DOHH2 (cell line): Measurements from ENCODE around the gene MTNR1B.

Experiments used
- H3F3A ChIP-seq: fragments of 200-600 bp; sonication (generic), shearing (Covaris generic); 2 replicates; pipeline ENCODE4 v1.6.0; 2016; ENCODE audit warnings: antibody characterized with exemption, mild to moderate bottlenecking; ENCODE audit not compliant: control insufficient read depth, insufficient read depth
- H3K27ac ChIP-seq: fragments of 200-600 bp; sonication (generic); 2 replicates; pipeline ENCODE4 v1.5.1; 2014; ENCODE audit warnings: low read depth, mild to moderate bottlenecking, low read length, moderate library complexity
- H3K27me3 ChIP-seq: fragments of 200-600 bp; sonication (generic); 2 replicates; pipeline ENCODE4 v1.6.1; 2014; ENCODE audit warnings: mild to moderate bottlenecking, low read length, mixed read lengths; ENCODE audit not compliant: control insufficient read depth
- H3K36me3 ChIP-seq: fragments of 200-600 bp; sonication (generic); 2 replicates; pipeline ENCODE4 v1.6.1; 2014; ENCODE audit warnings: mild to moderate bottlenecking, low read length, moderate library complexity, mixed read lengths; ENCODE audit not compliant: control insufficient read depth
- H3K4me1 ChIP-seq: fragments of 200-600 bp; sonication (generic); 2 replicates; pipeline ENCODE4 v1.6.1; 2014; ENCODE audit warnings: mild to moderate bottlenecking, low read length, mixed read lengths; ENCODE audit not compliant: control insufficient read depth
- H3K4me2 ChIP-seq: fragments of 200-600 bp; sonication (generic); 2 replicates; pipeline ENCODE4 v1.6.0; 2014; ENCODE audit warnings: mild to moderate bottlenecking, low read length, moderate library complexity
- H3K4me3 ChIP-seq: fragments of 200-600 bp; sonication (generic); 2 replicates; pipeline ENCODE4 v1.5.1; 2014; ENCODE audit warnings: mild to moderate bottlenecking, low read length, mixed read lengths
- H3K79me2 ChIP-seq: fragments of 200-600 bp; sonication (generic); 2 replicates; pipeline ENCODE4 v1.6.1; 2014; ENCODE audit warnings: mild to moderate bottlenecking, low read length, mixed read lengths; ENCODE audit not compliant: control insufficient read depth
- H3K9me2 ChIP-seq: fragments of 200-600 bp; sonication (generic); replicated peaks from 2 replicates; pipeline ENCODE4 v1.6.1; 2014; ENCODE audit warnings: mild to moderate bottlenecking, low read length, mixed read lengths; ENCODE audit not compliant: control insufficient read depth
- H3K9me3 ChIP-seq: fragments of 200-600 bp; sonication (generic); 2 replicates; pipeline ENCODE4 v1.6.1; 2014; ENCODE audit warnings: antibody characterized with exemption, low read length, mixed read lengths; ENCODE audit not compliant: control insufficient read depth, insufficient read depth
- H4K20me1 ChIP-seq: fragments of 200-600 bp; sonication (generic); 2 replicates; pipeline ENCODE4 v1.6.0; 2014; ENCODE audit warnings: low read depth, mild to moderate bottlenecking, antibody characterized with exemption, low read length, moderate library complexity; ENCODE audit not compliant: control insufficient read depth, insufficient read depth
- EZH2phosphoT487 ChIP-seq: fragments of 200-600 bp; sonication (generic); IDR thresholded peaks from 2 replicates; pipeline ENCODE4 v1.6.1; 2017; ENCODE audit warnings: borderline replicate concordance, mild to moderate bottlenecking, antibody characterized with exemption, low read length, moderate library complexity, mixed read lengths
- TF ChIP-seq, protein P1 (sequence below): fragments of 200-600 bp; sonication (generic); IDR thresholded peaks from one replicate; pipeline ENCODE4 v1.5.1; 2014; ENCODE audit warnings: antibody characterized with exemption, mild to moderate bottlenecking, low read depth, low read length; ENCODE audit not compliant: poor library complexity, severe bottlenecking

Gene MTNR1B

DNA sequence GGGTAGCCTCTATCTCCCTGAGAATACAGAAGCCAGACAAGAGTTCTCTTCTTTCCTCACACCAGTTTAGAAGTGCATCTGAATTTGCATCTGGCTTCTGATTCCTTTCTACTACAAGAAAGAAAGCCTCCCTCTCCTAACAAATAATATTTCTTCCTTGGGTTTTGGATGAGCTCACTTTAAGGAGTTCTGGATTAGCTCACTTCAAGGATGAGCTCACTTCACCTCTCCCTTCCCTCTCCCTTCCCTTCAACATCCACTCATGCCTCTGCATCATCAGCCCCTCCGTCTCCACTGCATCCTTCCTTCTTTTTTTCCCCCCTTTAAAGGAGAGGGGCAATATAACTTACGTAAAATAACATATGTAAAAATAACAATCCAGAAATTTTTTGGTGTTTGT lies 1.6 kb upstream of the MTNR1B start:
- Histone ChIP-seq H3K4me3 (no peak overlapping the region), H3K27ac (no peak overlapping the region), H3F3A (no peaks in the 10 kb centered on the region), H3K79me2 (no peaks in the 10 kb centered on the region), H3K36me3 (no peaks in the 10 kb centered on the region), H3K9me2 (no peaks in the 10 kb centered on the region), H3K4me2 (no peak overlapping the region), H3K9me3 (no peaks in the 10 kb centered on the region), H3K4me1 (no peaks in the 10 kb centered on the region), H4K20me1 (no peaks in the 10 kb centered on the region), H3K27me3 (no peaks in the 10 kb centered on the region)
- TF ChIP-seq EZH2phosphoT487, result no peak
- TF ChIP-seq, protein P1, sequence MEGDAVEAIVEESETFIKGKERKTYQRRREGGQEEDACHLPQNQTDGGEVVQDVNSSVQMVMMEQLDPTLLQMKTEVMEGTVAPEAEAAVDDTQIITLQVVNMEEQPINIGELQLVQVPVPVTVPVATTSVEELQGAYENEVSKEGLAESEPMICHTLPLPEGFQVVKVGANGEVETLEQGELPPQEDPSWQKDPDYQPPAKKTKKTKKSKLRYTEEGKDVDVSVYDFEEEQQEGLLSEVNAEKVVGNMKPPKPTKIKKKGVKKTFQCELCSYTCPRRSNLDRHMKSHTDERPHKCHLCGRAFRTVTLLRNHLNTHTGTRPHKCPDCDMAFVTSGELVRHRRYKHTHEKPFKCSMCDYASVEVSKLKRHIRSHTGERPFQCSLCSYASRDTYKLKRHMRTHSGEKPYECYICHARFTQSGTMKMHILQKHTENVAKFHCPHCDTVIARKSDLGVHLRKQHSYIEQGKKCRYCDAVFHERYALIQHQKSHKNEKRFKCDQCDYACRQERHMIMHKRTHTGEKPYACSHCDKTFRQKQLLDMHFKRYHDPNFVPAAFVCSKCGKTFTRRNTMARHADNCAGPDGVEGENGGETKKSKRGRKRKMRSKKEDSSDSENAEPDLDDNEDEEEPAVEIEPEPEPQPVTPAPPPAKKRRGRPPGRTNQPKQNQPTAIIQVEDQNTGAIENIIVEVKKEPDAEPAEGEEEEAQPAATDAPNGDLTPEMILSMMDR, result no peak

DNA sequence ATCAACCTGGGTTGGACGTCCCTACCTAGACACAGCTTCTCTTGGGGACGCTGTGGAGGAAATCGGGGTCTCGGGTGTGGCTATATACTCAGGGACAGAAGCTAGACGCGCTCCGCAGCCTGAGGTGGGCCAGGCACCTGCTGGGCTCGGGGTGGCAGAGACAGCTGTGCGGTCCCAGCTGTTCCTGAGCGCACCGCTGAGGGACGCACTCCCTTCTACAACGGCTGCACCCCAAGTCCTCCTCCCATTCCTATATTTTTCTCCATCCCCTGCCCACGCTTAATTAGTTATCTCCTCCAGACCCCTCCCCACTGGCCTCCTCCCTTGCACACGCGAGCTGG lies 188 bp upstream of the MTNR1B start:
- H3K4me1 ChIP-seq, result no peaks in the 10 kb centered on the region

DNA sequence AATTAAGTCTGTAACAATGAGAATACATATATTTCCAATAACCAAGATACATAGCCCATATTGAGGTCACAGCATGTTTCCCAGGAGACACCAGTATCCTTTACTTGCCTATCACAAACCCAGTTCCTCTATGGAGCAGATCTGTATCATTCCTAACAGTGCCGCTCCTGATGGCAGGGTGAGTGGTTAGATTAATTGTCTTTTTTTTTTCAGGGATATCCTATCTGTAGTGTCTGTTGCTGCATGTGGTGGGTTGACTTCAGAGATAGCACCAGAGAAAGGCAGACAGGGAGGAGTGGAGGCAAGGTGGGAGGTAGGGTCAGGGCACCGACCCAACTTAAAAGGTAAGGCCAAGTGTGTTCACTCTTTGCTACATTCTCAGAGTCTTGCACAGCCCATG lies 2.8 kb downstream of the MTNR1B start:
- Histone ChIP-seq H3K36me3 (no peaks in the 10 kb centered on the region), H4K20me1 (no peaks in the 10 kb centered on the region), H3K9me2 (no peaks in the 10 kb centered on the region), H3K4me3 (no peak overlapping the region), H3K27ac (no peak overlapping the region), H3K9me3 (no peaks in the 10 kb centered on the region), H3K4me2 (no peak overlapping the region), H3F3A (no peaks in the 10 kb centered on the region), H3K79me2 (no peaks in the 10 kb centered on the region), H3K4me1 (no peaks in the 10 kb centered on the region), H3K27me3 (no peaks in the 10 kb centered on the region)
- TF ChIP-seq EZH2phosphoT487, result no peak
- TF ChIP-seq, protein P1, result no peak

More for the DNA sequence above, 188 bp upstream of the MTNR1B start:
- no peaks in the 10 kb centered on the region for H3K9me3 ChIP-seq
- H3K79me2 ChIP-seq, result no peaks in the 10 kb centered on the region
- H3K27ac ChIP-seq, result no peak overlapping the region
- H3K36me3 ChIP-seq, result no peaks in the 10 kb centered on the region
- H3F3A ChIP-seq, result no peaks in the 10 kb centered on the region
- no peaks in the 10 kb centered on the region for H4K20me1 ChIP-seq
- no peaks in the 10 kb centered on the region for H3K9me2 ChIP-seq
- TF ChIP-seq EZH2phosphoT487, result no peak
- TF ChIP-seq, protein P1, result no peak
- no peak overlapping the region for H3K4me3 ChIP-seq
- no peak overlapping the region for H3K4me2 ChIP-seq
- H3K27me3 ChIP-seq, result no peaks in the 10 kb centered on the region

DNA sequence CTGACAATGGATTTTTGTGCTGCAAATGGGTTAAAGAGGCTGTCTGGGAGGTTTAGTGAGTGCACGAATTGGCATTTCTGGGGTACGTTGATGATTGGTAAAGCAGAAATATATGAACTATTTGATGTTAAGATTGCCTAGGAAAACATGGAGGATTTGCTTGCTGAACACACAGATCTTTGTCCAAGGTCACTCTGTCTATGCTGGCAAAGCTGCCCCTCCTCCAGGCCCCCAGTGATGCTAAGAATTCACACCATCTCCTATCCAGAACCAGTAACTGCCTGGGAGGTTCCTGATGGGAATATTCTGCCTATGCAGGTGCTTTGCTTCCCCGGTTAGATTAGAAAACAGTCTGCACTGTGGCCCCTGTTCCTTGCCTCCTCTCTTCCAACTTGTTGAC lies 5.8 kb downstream of the MTNR1B start:
- no peaks in the 10 kb centered on the region for H3K4me1 ChIP-seq
- no peak overlapping the region for H3K27ac ChIP-seq
- H3F3A ChIP-seq, result no peaks in the 10 kb centered on the region
- H3K9me2 ChIP-seq, result no peaks in the 10 kb centered on the region
- H3K9me3 ChIP-seq, result no peaks in the 10 kb centered on the region
- no peak overlapping the region for H3K4me2 ChIP-seq
- H3K79me2 ChIP-seq, result no peaks in the 10 kb centered on the region
- TF ChIP-seq EZH2phosphoT487, result no peak
- TF ChIP-seq, protein P1, result no peak
- H3K4me3 ChIP-seq, result no peak overlapping the region
- H3K27me3 ChIP-seq, result no peaks in the 10 kb centered on the region
- H3K36me3 ChIP-seq, result no peaks in the 10 kb centered on the region
- no peaks in the 10 kb centered on the region for H4K20me1 ChIP-seq
